ENCODE results near the gene BCL2.

The BCL2 gene

DNA sequence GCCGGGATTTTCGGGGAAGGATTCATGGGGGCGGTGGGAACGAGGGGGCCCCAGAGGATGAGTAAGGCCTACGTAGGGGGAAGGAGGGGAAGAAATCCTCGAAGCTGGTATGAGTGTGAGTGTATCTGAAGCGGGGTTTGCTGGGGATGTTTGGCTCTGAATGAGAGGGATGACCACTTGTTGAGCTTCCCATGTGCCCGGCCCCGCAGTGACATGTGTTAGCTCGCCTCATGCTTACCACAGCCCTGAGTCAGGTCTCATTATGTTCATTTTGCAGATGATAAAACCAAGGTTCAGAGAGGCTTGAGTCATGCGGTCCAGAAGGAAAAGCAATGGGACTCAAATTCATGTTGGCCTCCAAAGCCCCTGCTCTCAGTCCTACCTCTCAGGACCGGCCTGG is 214.7 kb downstream of the BCL2 start:
- no peak overlapping the region for H3K27ac ChIP-seq

DNA sequence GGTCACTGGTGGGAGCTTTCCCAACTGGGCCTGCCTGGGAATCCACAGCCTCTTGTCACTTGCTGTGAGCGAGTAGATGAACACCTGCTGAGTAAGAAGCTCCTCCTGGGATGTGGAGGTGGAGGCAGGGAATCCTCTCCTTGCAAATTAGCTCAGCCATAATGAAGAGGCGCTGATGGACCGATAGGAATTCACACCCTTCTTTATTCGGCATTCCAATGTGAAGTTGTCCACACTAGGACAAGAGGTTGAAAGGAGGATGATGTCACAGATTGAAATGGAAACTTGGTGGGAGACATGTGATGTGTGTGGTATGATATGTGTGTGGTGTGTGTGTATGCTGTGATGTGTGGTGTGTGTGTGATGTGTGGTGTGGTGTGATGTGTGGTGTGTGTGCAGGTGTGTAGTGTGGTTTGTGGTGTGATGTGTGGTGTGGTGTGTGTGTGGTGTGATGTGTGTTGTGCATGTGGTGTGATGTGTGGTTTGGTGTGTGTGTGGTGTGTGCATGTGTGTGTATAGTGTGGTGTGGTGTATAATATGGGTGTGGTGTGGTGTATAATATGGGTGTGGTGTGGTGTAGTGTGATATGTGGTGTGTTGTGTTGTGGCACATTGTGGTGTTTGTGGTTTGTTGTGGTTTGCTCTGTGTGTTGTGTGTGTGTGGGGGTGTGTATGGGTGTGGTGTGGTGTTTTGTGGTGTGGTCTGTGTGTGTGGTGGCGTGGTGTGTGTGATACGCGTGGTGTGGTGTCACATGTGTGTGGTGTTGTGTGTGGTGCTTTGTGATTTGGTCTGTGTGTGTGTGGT is 216.4 kb downstream of the BCL2 start:
- TF ChIP-seq, protein P1, sequence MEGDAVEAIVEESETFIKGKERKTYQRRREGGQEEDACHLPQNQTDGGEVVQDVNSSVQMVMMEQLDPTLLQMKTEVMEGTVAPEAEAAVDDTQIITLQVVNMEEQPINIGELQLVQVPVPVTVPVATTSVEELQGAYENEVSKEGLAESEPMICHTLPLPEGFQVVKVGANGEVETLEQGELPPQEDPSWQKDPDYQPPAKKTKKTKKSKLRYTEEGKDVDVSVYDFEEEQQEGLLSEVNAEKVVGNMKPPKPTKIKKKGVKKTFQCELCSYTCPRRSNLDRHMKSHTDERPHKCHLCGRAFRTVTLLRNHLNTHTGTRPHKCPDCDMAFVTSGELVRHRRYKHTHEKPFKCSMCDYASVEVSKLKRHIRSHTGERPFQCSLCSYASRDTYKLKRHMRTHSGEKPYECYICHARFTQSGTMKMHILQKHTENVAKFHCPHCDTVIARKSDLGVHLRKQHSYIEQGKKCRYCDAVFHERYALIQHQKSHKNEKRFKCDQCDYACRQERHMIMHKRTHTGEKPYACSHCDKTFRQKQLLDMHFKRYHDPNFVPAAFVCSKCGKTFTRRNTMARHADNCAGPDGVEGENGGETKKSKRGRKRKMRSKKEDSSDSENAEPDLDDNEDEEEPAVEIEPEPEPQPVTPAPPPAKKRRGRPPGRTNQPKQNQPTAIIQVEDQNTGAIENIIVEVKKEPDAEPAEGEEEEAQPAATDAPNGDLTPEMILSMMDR (conservative IDR thresholded peaks at IDR 0.05) = no peak
- TF ChIP-seq ZFX (IDR thresholded peaks at IDR 0.05) = no peak
- H3K27ac ChIP-seq = no peak overlapping the region

More for the DNA sequence above, 214.7 kb downstream of the BCL2 start:
- TF ChIP-seq, protein P1 (conservative IDR thresholded peaks at IDR 0.05) = no peak
- TF ChIP-seq ZFX (IDR thresholded peaks at IDR 0.05) = no peak

DNA sequence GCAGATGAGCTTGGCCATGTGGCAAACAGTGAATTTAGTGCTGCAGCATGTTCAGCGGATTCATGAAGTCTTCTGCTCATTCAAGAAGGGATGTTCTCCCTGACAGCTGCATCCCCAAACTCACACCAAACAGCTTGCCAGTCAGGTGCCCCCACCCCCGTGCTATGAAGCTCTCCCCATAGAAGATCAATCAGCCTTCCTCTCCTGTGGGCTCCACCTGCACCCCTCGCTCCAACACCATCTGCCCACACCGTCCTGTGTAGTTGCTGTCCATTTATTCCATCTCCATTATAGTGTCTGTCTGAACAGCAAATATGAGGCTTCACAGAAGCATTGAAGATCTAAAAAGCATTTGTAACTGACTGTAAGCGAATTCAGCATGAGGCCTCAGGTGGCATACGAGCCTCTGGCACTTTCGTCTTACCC is 218.9 kb downstream of the BCL2 start:
- no peak overlapping the region for H3K27ac ChIP-seq
- TF ChIP-seq, protein P1 (conservative IDR thresholded peaks at IDR 0.05) = no peak
- no peak for TF ChIP-seq ZFX (IDR thresholded peaks at IDR 0.05)

DNA sequence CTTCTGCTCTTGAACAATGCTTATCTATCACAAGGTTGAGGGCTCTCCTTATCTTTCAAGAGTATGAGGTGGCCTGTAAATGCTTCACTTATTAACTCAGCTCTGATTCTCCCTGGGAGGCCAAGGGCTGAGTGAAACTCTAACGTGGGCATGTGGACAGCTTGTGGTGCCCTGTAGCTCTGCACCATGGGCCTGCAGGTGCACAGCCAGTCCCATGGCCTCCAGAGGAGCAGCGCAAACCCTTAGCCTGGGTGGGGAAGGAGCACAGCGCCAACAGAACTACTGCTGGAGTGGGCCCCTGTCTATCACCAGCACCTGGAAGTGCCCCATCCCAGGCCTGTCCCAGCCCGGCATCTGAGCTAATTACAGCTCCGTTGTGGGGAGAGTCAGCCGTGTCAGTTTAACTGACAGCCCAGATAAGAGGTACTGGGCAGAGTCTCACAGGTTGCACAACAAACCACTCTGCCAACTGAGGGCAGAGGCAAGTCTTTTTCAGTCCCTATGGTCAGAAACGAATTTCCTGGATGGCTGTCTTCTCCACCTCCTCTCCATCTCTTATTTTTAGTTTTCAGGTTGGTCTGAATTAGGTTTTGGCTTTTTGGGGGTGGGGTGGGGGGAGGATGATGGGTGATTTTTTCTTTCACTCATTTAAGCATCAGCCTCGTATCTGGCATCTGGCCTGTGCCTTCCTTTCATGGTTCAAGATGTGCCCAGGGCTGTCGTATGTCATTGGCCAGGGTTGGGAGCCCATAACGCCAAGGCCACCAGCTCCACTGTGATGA is 219.5 kb downstream of the BCL2 start:
- H3K27ac ChIP-seq = no peak overlapping the region
- no peak for TF ChIP-seq ZFX (IDR thresholded peaks at IDR 0.05)
- TF ChIP-seq, protein P1 (conservative IDR thresholded peaks at IDR 0.05) = no peak

DNA sequence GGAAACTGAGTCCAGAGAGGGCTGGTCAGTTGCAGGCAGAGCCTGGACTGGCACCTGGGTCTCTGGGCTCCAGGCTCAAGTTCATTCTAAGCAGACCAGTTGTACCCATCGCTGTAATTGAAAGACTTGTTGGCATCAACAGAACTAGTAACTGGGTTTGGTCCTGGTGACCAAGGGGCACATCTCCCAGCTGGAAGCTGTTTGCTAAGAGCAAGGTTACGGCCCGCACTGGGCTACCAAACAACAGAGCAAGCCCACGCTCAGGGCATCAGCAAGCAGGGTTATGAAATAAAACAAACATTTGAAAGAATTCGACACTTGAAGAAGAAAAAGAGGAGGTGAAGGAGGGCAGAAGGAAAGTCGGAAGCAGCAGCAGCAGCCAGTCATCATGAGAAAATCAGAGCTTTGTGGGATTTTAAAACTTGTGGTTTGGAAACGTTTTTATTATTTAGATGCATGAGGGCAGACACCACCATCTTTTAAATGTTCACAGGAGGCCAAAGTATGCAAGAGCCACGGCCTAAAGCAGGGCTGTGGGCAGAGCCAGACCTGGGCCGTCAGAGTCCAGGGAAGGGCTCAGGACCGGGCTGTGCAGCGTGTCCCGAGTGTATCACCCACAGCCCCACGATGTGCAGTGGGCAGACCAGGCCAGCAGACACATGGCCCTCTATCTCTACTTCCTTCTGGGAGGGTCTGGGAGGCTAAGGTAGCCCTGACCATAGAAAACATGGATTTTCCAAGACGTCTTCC is 220.3 kb downstream of the BCL2 start:
- H3K27ac ChIP-seq = no peak overlapping the region
- no peak for TF ChIP-seq ZFX (IDR thresholded peaks at IDR 0.05)
- TF ChIP-seq, protein P1 (conservative IDR thresholded peaks at IDR 0.05) = no peak

DNA sequence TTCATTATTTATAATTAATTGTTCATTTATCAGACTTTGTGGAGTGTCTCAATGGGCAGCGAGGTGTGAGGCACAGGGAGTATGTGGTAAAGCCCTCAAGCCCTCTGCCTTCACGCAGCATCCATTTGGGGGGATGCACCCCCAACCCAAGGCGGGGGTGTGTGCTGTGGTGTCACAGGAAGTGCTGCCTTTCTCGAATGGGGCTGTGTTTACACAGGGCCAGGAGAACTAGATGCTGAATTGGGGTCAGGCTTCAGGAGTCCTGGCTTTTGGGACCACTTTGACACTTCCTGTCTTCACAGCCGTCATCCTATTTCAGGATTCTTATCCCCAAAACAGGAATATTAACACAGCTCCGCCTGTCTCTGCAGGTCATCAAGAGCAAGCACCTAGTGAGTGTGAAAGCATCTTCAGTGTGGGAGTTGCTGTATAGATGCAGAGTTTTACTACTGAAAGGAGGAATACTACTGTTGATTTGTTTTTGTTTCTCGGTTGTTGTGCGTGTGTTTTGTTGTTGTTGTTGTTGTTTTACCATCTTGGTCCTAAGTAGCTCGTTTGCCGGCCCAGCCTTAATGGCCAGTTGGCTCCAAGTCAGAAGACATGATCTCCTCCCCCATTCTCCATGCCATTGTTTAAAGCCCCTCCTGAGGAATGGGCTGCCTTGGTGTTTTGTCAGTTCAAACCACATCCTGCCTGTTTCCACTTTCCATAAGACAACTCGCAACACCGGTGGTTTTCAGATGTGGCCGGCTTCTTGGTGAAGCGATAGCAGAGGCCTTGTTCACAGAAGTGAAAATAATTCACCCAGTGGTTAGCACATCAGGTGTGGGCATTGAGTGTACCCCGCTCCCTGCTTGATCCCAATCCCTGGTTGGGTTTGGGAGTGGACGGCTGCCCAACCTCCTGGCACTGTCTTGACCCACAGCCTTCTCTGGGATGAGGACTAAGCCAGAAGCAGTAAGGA is 221.3 kb downstream of the BCL2 start:
- TF ChIP-seq, protein P1 (conservative IDR thresholded peaks at IDR 0.05) = no peak
- no peak for TF ChIP-seq ZFX (IDR thresholded peaks at IDR 0.05)
- no peak overlapping the region for H3K27ac ChIP-seq

Measured in C4-2B (cell line).